GM15510 (cell line): ENCODE results near the gene HPS4.

Experiments
- POLR2A ChIP-seq: IDR thresholded peaks from 3 replicates; pipeline ENCODE4 v1.6.1; 2011; ENCODE audit warnings: borderline replicate concordance; ENCODE audit not compliant: insufficient read length; ENCODE audit errors: extremely low read depth

Gene HPS4

DNA sequence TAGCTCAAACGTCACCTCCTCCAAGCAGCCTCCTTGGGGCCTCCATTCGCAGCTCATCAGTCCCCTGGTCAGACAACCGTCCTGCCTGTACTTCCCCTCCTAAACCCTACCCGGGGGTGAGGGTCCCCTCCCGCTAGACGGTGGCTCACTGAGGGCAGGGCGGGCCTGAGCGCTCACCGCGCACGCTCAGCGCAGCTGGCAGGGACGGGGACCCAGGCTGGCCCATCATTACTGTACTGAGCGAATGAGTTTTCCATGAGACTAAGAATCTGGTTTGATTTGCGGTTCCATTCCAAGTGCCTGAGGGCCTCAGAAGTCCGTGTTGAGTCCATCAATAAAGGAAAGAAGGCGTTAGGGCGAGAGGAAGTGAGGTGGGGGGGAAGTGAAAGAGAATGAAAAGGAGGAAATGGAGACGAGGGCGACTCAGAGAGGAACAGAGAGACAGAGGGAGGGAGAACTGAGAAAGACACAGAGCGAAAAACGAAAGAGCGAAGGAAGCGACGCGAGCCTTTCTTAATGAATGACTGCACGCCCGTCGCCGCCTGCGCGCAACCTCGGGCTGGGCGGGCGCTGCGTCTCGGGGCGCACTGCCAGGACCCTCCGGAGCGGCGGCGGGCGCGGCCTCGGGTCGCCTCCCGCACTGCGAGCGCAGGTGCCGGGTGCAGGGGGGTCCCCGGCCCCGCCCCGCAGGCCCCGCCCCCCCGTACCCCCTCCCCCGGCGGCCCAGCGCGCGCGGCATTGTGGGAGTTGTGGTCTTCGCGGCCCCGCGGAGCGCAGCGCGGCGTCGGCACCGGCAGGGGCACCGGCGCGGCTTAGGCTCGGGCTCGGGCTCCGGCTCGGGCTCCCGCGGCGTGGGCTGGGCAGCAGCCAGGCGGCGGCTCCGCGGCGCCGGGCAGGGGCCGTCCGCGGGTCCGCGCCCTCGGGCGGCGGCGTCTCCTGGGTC, 54.8 kb downstream of the HPS4 start, which contains the start of gene ASPHD2:
ASPHD2 (plus strand) TSS at position 746 of the 943 bp plus-strand sequence. CDS start 4,356 bp downstream, outside the sequence.
- peak; percentile 75 for TF ChIP-seq POLR2A

DNA sequence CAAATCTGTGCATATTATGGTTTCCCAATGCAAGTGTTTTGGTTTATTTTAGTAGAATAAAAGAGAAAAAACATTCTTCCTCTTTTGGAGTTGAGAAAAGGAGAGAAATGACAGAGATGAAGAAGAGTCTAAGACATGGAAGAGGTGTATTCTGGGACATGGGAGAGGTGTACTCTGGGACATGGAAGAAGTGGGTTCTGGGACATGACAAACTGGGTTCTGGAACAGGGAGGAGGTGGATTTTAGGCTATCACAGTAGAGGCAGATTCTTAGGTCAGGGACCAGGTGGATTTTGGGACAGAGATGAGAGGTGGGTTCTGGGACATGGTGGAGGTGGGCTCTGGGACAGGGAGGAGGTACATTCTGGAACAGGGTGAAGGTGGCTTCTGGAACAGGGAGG, 56.7 kb downstream of the HPS4 start:
- no peak for TF ChIP-seq POLR2A

DNA sequence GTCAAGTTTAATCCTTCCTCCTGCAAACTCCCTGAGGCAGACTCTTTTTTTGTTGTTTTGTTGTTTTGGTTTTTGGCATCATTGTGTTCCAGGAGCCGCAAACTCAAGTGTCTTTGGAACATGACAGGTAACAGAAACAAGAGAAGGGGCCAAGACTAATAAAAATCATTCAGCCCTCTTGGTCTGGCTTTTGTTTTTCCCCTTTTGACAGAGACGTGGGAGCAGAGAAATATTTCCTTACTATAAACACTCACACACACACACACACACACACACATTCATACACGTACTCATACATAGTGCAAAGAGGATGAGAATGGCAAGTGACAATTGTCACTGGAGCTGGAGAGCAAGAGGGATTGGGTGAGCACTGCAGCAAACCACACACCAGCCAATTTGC, 65.0 kb downstream of the HPS4 start:
- no peak for TF ChIP-seq POLR2A

DNA sequence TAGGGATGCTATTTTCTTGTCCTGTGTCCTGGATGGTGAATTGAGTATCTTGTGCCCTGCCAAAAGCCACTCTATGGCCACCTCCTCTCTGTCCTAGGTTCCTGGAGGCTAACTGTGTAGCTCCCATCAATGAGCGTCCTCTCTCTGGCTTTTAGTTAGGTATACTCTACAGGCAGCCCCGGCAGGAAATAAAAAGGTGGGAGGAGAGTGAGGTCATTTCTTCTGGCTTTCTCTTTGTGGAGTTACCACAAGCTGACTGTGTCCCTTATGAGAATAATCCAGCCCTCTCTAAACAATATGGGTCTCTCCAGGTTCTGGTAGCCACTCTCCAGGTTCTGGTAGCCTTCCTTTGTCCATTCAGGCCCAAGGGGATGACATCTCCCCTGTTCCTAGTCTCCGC, 66.2 kb downstream of the HPS4 start:
- TF ChIP-seq POLR2A = no peak

DNA sequence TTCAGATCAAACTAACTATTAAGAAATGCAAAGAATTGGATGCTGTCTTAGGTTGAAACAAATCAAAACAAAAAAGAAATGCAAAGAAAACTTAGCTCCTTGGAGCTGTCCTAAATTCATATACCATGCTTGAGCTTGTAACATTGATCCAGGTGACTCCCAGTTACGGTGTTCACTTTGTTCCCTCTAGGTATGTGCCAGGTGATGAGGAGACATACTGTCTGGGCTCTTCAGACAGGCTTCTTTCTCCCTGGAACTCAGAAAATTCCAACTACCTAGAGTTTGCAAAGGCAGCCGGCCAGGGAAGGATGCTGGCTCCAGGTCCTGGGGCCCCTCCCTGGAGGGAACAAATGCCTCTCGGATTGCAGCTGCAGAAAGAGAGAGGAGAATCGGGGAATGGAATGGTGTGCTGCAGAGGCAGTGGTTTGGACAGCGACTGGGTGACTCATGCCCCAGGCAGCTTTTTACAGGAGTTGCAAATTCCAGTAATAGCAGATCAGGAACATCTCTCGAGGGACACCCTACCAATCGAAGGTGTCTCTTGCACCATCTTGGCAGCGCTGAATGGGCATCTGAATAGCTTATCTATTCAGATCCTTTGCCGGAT, 66.8 kb downstream of the HPS4 start:
- TF ChIP-seq POLR2A = no peak

DNA sequence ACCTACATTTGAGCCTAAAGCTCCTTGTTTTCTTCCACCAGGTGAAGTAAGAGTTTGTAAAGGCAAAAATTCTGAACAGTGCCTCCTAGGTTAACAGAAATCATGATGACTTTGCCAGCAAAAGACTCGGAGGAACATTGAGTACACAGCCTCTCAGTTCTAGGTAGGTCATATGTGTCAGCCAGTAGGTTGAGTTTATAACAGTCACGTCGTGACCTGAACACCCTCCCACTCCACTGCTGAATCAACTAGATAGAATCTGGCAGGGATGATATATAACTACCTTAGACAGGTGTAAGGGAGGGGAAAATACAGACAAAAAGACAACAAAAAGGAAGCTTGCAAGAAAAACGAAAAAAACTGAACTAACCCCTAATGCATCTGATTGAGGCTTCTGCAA, 67.3 kb downstream of the HPS4 start:
- no peak for TF ChIP-seq POLR2A

DNA sequence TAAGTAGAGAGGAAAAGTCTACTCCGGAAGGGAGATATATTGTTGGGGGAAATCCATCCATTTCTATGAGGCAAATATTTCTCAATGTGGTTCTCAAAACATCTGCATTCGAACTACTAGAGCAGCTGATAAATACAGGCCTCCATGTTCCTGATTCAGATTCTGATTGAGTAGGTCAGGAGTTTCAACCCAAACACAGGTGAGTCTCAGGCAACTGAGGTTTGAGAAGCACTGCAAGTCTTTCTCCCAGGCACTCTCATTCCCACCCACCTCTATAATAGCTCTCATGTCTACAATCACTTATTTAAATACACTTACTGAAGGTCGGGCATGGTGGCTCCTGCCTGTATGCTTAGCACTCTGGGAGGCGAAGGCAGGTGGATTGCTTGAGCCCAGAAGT, 69.2 kb downstream of the HPS4 start:
- TF ChIP-seq POLR2A = no peak

DNA sequence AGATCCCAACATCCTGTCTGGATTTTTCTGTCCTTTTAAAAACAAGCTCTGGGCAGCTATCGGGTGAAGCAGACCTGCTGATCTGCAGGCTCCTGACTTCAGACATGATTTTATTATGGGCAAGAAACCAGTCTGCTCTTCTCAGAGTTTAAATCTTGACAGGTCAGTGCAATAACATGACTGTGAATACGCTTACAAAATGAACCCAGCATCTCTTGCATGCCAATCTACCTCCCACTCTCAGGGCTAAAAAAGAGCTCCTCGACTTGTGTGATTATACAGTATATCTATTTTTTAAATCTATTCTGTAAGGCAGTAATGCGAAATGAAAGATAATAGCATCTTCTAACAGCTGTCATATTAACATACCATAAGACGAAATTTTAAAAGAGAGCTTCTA, 73.2 kb downstream of the HPS4 start:
- TF ChIP-seq POLR2A = no peak

DNA sequence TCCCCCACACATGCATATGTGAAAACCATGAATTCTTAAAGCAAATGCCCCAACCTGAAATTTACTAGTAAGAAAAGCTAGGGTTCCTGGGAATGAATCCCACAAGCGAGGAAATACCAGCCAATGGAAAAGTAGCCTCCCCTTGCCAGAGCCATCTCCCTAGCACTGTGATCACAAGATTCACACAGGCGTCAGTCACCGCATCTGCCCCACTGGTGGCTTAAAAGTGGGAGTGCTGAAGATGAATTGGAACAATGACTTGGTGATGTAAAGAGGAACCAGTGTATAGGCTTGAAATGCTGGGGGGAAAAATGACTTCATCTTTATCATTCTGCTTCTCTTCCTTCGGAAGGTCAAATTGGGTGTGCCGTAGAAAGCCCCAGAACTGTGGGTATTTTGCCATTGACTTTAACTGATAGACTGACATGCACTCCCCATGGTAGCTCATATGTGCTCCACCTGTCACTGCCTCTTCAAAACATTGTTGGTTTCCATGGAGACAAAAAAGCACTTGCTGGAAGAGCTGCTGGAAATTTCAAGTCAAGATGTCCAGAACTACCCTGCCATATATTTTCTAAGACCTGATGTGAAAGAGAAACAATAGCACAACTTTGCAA, 73.8 kb downstream of the HPS4 start:
- no peak for TF ChIP-seq POLR2A

DNA sequence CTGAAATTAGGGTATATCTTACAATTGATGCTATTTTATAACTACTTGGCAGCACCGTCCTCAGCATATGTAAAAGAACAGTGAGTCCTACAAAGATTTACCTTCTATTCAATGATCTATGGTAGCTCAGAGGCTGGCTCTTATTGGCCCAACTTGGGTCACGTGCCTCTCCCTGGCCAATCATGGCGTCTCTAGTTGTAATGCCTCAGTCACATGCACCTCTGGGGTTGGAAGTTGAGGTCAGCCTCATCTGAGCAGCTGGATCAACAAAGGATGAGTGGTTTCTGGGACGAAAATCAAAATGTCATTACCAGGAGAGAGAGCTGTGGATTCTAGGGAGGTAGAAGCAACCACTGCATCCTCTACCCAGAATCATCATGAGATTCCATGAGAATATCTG, 77.5 kb downstream of the HPS4 start:
- no peak for TF ChIP-seq POLR2A

DNA sequence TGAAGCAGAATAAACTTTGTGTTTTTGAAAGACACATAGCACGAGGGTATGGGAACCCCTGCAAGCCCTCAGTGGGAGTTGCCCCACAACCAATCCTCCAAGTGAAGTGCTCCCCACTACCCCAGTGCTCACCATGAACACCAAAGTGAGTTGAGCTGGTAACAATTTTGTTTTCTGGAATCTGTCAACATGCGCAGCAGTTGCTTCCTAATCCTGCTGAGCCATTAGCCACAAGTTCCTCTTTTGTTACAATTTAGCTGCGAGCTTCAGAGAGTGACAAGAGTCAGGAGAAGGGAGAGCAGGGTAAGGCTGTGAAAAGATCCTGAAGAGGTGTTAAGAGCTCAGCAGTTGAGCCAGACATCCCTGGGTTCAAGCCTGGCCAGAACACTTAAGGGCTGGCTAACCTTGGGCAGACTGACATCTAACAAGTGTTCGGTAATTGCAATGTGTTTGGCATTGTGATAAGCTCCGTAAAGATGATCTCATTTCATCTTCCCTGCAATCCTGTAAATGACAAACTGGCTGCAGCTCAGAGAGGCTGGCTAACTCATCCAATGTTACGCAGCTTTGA, 78.6 kb downstream of the HPS4 start:
- no peak for TF ChIP-seq POLR2A

DNA sequence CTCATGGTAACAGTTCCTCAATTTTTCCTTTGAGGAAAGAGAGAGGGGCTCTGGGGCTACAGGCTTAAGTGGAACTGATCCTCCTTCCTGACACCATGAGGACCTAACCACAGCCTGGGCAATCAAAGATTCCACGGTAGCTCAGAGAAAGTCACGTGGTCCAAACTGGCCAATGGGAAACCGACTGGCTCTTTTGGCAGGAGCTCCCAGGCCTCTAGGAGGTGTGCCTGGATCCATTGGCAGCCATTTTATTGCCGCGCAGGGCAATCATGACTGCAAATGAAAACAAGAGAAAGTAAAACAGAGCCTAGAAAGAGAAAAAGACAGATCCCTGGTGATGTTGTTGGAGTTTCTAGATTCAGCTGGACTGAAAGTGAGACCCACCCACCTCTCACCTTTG, 81.9 kb downstream of the HPS4 start:
- TF ChIP-seq POLR2A = no peak
